Bronchial smooth muscle cell (primary cell): ENCODE measurements around the gene C19orf67. TPM values are rescaled to one million over a fixed set of nuclear protein-coding genes. Genes with fewer than 3 reads are reported as not detected.

ENCODE experiments used
- total RNA-seq: library from RNA; depleted of rRNA; stranded (reverse); fragments of >200 nt; gene quantifications from 2 replicates; pipeline ENCODE4 v1.2.1, GENCODE V29; 2014

The C19orf67 gene
- total RNA-seq = not detected in 2 replicates

DNA sequence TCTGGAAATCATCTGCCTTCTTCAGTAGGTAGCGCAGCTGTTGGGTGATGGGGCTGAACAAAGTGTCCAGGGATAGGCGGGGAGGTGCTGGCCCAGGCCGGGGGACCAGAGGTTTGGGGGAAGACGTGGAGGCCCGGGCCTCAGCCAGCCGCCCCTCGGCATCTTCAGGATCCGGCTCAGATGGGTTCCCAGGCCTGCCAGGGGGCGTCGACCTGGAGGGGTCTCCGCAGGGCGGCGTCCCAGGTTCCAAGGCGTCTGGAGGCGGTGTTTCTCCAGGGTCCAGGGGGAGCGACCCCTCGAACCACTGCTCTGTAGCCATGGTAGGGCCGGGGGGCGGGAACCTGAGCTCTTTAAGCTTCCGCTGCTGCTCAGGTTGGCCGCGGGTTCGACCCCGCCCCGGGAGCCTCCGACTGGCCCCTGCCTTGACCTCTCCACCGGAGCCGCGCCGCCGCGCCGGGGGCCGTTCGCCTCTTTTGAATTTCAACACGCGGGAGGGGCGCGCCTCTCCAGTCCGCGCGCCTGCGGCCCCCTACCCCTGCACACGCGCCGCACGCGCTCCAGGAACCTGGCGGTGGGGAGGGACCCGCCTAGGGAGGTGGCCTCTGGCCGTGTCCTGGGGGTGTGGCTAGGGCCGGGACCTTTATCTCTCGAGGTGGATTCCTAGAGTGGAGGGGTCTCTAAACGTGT, at the start of gene C19orf67:
Gene C19orf67, minus strand, starts transcription at position 475 of the 687 bp plus-strand sequence. Its CDS starts 156 bp downstream, at position 319.

DNA sequence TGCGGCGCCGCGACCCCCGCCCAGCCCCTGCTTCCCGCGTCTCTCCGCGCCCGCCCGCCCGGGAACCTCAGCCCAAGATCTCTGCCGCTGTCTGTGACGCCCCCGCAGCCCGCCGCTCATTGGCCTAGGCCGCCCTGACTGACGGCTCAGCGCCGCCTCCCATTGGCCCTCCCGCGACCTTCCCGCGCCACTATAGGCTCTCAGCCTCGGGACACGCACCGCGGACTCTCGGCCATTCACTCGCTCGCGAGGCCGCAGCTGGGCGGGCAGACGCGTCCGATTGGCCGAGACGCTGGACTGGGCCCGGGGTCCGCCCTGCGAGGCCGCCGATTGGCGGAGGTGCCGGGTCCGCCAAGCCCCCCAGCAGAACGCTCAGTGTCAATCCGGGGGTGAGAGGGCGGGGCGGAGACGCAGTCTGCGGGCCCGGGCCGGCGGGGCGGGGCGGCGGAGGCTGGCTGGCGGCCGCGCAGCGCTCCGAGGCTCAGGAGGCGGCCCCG, 32.1 kb upstream of the C19orf67 start, which contains the start of gene PRKACA:
Gene PRKACA, minus strand, starts transcription at position 95 of the 497 bp plus-strand sequence. CDS start 215 bp downstream, outside the sequence.

DNA sequence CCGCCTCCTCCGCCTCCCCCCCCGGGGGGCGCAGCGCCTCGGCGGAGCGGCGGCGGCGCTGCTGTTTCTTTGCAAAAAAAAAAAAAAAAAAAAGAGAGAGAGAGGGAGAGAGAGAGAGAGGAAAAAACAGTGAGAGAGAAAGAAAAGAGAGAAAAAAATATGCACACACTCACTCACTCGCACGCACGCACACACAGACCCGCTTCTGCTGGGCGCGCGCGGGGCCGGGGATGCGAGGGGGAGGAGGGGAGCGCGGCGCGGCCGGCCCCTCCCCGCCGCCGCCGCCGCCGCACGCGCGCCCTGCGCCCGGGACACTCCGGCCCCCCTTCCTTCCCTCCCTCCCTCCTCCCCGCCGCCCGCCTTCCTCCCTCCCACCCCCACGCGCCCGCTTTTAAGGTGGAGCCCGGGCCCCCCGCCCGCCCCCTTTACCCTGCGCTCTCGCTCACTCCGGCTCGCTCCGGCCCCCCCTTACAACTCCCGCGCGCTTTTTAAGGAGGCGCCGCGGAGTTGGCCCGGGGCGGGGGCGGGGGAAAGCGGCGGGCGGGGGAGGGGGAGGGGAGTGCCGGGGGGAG, 5.0 kb upstream of the C19orf67 start, which contains the start of gene SAMD1:
Gene SAMD1, minus strand, starts transcription at position 243 of the 572 bp plus-strand sequence.

DNA sequence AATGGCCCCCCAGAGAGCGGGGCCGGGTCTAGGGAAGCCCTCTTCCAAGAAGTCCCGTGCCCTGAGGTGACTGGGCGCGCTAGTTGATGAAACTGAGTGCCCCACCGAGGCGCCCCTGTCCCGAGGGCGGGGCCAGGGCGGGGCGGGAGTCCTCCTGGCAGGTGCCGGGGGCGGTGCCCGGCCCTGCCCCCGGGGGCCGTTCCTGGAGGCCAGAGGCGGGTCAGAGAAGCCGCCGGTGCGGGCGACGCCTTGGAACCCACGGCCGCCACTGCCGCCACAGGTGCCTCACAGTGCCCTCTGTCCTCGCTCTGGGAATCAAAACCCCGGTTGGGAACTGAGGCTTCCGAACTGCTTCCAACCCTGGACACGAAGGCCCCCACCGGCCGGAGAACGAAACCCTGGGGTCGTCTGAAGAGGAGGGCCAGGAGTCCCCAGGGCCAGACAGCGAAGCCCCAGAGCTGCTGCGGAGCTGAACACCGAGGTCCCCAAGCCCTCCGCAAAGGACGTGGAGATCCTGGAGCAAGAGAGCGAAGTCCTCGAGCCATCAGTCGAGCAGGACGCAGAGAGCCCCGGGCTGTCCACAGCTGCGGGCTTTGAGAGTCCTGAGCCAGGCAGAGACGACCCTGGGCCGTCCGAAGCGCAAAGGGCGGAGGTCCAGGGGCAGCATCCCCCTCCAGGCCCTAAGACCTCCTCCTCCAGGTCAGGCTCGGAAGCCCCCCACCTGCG, 12.9 kb downstream of the C19orf67 start, which contains the start of gene MISP3:
Gene MISP3, plus strand, starts transcription at position 252 of the 726 bp plus-strand sequence. CDS start 524 bp downstream, outside the sequence.

DNA sequence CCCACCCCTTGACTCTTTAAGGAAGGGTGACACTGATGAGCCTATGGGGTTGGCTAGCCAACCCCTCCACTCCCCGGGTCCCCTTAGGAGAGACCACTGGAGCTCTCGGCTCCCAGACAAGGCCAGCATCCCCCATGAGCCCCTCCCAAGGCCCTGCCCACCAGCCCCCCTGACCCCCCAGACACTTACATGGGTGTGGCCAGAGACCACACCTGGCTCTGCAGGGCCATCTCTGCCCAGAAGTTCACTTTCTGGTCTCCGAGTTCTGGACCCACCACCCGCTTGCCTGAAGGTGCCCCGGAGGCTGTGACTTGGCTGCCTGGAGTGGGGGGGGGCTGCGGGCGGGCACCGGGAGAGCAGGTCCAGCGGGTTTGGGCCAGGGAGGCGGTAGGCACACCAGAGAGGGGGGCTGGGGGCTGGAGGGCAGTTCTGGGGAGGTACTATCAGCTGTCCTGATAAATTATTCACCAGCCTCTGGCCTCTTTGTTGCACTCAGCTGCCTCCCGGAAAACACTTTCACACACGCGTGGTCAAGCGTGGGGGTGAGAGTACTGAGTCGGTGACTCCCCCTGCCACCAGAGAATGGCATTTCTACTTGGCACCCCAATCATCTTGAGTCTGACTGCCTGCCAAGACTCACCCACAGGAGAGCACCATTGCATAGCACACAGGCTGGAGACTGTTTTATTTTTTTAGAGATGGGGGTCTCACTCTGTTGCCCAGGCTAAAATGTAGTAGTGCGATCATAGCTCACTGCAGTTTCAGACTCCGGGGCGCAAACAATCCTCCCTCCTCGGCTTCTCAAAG, 23.6 kb downstream of the C19orf67 start, which contains the start of gene PALM3:
Gene PALM3, minus strand, starts transcription at position 326 of the 807 bp plus-strand sequence. Its CDS starts 96 bp downstream, at position 230.

DNA sequence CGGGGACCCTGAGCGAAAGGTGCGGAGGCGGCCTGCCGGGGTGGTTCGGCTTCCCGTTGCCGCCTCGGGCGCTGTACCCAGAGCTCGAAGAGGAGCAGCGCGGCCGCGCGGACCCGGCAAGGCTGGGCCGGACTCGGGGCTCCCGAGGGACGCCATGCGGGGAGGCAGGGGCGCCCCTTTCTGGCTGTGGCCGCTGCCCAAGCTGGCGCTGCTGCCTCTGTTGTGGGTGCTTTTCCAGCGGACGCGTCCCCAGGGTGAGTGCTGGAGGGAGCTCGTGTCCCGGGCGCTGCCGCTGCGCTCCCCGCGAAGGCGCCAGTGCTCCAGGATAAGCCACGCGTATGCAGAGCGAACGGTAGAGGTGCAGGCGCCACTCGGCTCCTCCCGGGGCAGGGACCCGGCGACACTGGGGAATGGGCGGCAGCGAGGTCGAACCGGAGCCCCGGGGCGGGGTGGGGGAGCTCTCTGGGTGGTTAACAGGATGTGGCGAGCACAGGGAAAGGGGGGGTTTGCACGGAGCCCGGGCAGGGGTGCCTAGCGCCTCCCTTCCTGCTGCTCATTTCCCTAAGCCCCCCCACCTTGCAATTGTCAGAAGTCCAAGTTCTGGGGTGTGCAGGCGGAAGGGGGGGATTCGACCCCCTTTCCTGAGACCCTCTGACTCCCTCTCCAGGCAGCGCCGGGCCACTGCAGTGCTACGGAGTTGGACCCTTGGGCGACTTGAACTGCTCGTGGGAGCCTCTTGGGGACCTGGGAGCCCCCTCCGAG, 53.7 kb downstream of the C19orf67 start, which contains the start of gene IL27RA:
Gene IL27RA, plus strand, starts transcription at position 44 of the 762 bp plus-strand sequence. Its CDS starts 111 bp downstream, at position 155.

Other genes with a start within 250 kb of the C19orf67 start
- gene NANOS3, start 208.6 kb downstream of the C19orf67 start, total RNA-seq = 0.43 TPM in 1 of 2 replicates, not detected in the other
- gene BRME1, start 179.7 kb downstream of the C19orf67 start, total RNA-seq = 0.32 TPM in 1 of 2 replicates, not detected in the other
- 4.7 and 6.6 TPM in 2 replicates for gene CC2D1A, start 179.6 kb downstream of the C19orf67 start, total RNA-seq
- 1.0 and 1.3 TPM in 2 replicates for gene PODNL1, start 147.4 kb downstream of the C19orf67 start, total RNA-seq
- gene DCAF15, start 133.3 kb downstream of the C19orf67 start, total RNA-seq = 4.6 and 7.6 TPM in 2 replicates
- 1.6 and 2.6 TPM in 2 replicates for gene RFX1, start 79.5 kb downstream of the C19orf67 start, total RNA-seq
- not detected in 2 replicates for gene RLN3, start 57.6 kb downstream of the C19orf67 start, total RNA-seq
- gene IL27RA, start 54.0 kb downstream of the C19orf67 start, total RNA-seq = 0.26 and 1.6 TPM in 2 replicates
- gene PALM3, start 23.7 kb downstream of the C19orf67 start, total RNA-seq = 0.16 and 0.17 TPM in 2 replicates
- gene MISP3, start 13.0 kb downstream of the C19orf67 start, total RNA-seq = 0.34 and 0.63 TPM in 2 replicates
- 12.4 and 13.9 TPM in 2 replicates for gene SAMD1, start 5.0 kb upstream of the C19orf67 start, total RNA-seq
- 33.1 and 42.7 TPM in 2 replicates for gene PRKACA, start 32.0 kb upstream of the C19orf67 start, total RNA-seq
- gene ASF1B, start 50.8 kb upstream of the C19orf67 start, total RNA-seq = 0.43 and 0.95 TPM in 2 replicates
- 2.0 and 3.8 TPM in 2 replicates for gene ADGRL1, start 120.4 kb upstream of the C19orf67 start, total RNA-seq